Smooth muscle cell (in vitro differentiated cells): ENCODE results near the gene PLCB4. TPM values are rescaled to one million over a fixed set of nuclear protein-coding genes. Genes with fewer than 3 reads are reported as not detected.

Experiments used
- DNase-seq: peaks from one replicate; lab custom pipeline; 2025; ENCODE audit not compliant: unreplicated experiment; lab: John Stamatoyannopoulos, UW
- H2AFZ ChIP-seq: fragments of 200-600 bp; sonication (generic); 2 replicates; pipeline ENCODE4 v1.6.0; 2016; ENCODE audit warnings: antibody characterized with exemption, low read depth, mild to moderate bottlenecking
- H3F3A ChIP-seq: fragments of 200-600 bp; sonication (generic); 2 replicates; pipeline ENCODE4 v1.6.0; 2017; ENCODE audit warnings: antibody characterized with exemption, low read depth
- H3K27ac ChIP-seq: fragments of 200-600 bp; sonication (generic); 2 replicates; pipeline ENCODE4 v1.5.1; 2016; ENCODE audit warnings: low read depth, mild to moderate bottlenecking
- H3K27me3 ChIP-seq: fragments of 200-600 bp; sonication (generic); 2 replicates; pipeline ENCODE4 v1.6.1; 2016; ENCODE audit warnings: low read depth, mild to moderate bottlenecking
- H3K36me3 ChIP-seq: fragments of 200-600 bp; sonication (generic); 2 replicates; pipeline ENCODE4 v1.5.1; 2016; ENCODE audit warnings: low read depth
- H3K4me1 ChIP-seq: fragments of 200-600 bp; sonication (generic); 2 replicates; pipeline ENCODE4 v1.5.1; 2016; ENCODE audit warnings: low read depth
- H3K4me2 ChIP-seq: fragments of 200-600 bp; sonication (generic); 2 replicates; pipeline ENCODE4 v1.6.0; 2016; ENCODE audit warnings: mild to moderate bottlenecking
- H3K4me3 ChIP-seq: fragments of 200-600 bp; sonication (generic); 2 replicates; pipeline ENCODE4 v1.5.1; 2016; ENCODE audit warnings: mild to moderate bottlenecking
- H3K79me2 ChIP-seq: fragments of 200-600 bp; sonication (generic); 2 replicates; pipeline ENCODE4 v1.6.0; 2016; ENCODE audit warnings: low read depth, mild to moderate bottlenecking
- H3K9ac ChIP-seq: fragments of 200-600 bp; sonication (generic); 2 replicates; pipeline ENCODE4 v1.6.0; 2016; ENCODE audit warnings: low read depth
- H3K9me3 ChIP-seq: fragments of 200-600 bp; sonication (generic); replicated peaks from 2 replicates; pipeline ENCODE4 v1.5.1; 2016; ENCODE audit warnings: low read depth
- H4K20me1 ChIP-seq: fragments of 200-600 bp; sonication (generic); 2 replicates; pipeline ENCODE4 v1.6.0; 2016; ENCODE audit warnings: low read depth
- CTCF ChIP-seq: fragments of 200-600 bp; sonication (generic); IDR thresholded peaks from 2 replicates; pipeline ENCODE4 v1.5.1; 2017; ENCODE audit warnings: borderline replicate concordance, mild to moderate bottlenecking, antibody characterized with exemption; ENCODE audit not compliant: insufficient read depth, poor library complexity, severe bottlenecking
- WGBS: methylation state at CpG from one replicate; pipeline ENCODE4 v1.1.7; 2016; ENCODE audit warnings: low lambda C conversion rate; 5-methylcytosine and 5-hydroxymethylcytosine counted together
- polyA plus RNA-seq: library from polyadenylated mRNA; unstranded; fragments of >200 nt; fragmentation: Nextera tagmentation; extraction: Ambion mirVana; gene quantifications from 2 replicates; pipeline ENCODE4 v1.2.1, GENCODE V29; 2016
- total RNA-seq: library from RNA; depleted of rRNA; stranded (reverse); fragments of >200 nt; gene quantifications from 2 replicates; pipeline ENCODE4 v1.2.3, GENCODE V29; 2014

PLCB4 gene
- total and polyA plus RNA-seq, 2 experiments from 2014 or later, result 3.0 to 5.3 TPM

- 100% methylated on average over 2 of the region's 2 CpGs for WGBS
- Histone ChIP-seq H3K79me2 (no peaks in the 10 kb centered on the region), H4K20me1 (no peaks in the 10 kb centered on the region)
Measured at GRCh38 chr20:9103955-9104354, 35.1 kb downstream of the PLCB4 start.

GRCh38 chr20:9108260-9108659 lies 39.4 kb downstream of the PLCB4 start:
- H3K79me2 ChIP-seq, result no peaks in the 10 kb centered on the region
- no peak for DNase-seq
- H3K9me3 ChIP-seq, result no peaks in the 10 kb centered on the region
- no peaks in the 10 kb centered on the region for H3K27me3 ChIP-seq
- no peaks in the 10 kb centered on the region for H3K36me3 ChIP-seq
- H3K9ac ChIP-seq, result no peak overlapping the region
- WGBS, result 86% methylated on average over 1 of the region's 1 CpG
- H3K4me2 ChIP-seq, result no peak overlapping the region
- H3K27ac ChIP-seq, result no peak overlapping the region
- no peaks in the 10 kb centered on the region for H3F3A ChIP-seq
- no peaks in the 10 kb centered on the region for H4K20me1 ChIP-seq
- no peaks in the 10 kb centered on the region for H3K4me1 ChIP-seq
- no peak for TF ChIP-seq CTCF
- H2AFZ ChIP-seq, result no peak overlapping the region
- H3K4me3 ChIP-seq, result no peak overlapping the region

More at GRCh38 chr20:9103955-9104354, 35.1 kb downstream of the PLCB4 start:
- H3K27me3 ChIP-seq, result no peaks in the 10 kb centered on the region
- H3F3A ChIP-seq, result no peaks in the 10 kb centered on the region
- H3K4me1 ChIP-seq, result no peaks in the 10 kb centered on the region
- H3K27ac ChIP-seq, result no peak overlapping the region
- TF ChIP-seq CTCF, result no peak
- no peak overlapping the region for H3K4me3 ChIP-seq
- no peak overlapping the region for H2AFZ ChIP-seq
- no peaks in the 10 kb centered on the region for H3K9me3 ChIP-seq
- no peak overlapping the region for H3K4me2 ChIP-seq
- H3K9ac ChIP-seq, result no peak overlapping the region
- H3K36me3 ChIP-seq, result no peaks in the 10 kb centered on the region
- DNase-seq, result no peak

GRCh38 chr20:9109566-9109965 lies 40.7 kb downstream of the PLCB4 start:
- no peak overlapping the region for H3K9ac ChIP-seq
- TF ChIP-seq CTCF, result no peak
- no peaks in the 10 kb centered on the region for H3K9me3 ChIP-seq
- WGBS, result 83% methylated on average over 1 of the region's 1 CpG
- no peaks in the 10 kb centered on the region for H3K79me2 ChIP-seq
- DNase-seq, result no peak
- no peaks in the 10 kb centered on the region for H3K36me3 ChIP-seq
- no peaks in the 10 kb centered on the region for H3K27me3 ChIP-seq
- H2AFZ ChIP-seq, result peak overlapping the region; percentile 45
- H3K27ac ChIP-seq, result no peak overlapping the region
- H3K4me2 ChIP-seq, result no peak overlapping the region
- no peak overlapping the region for H3K4me3 ChIP-seq
- no peaks in the 10 kb centered on the region for H4K20me1 ChIP-seq
- H3K4me1 ChIP-seq, result no peaks in the 10 kb centered on the region
- no peaks in the 10 kb centered on the region for H3F3A ChIP-seq

- H3K4me1 ChIP-seq, result no peaks in the 10 kb centered on the region
- TF ChIP-seq CTCF, result no peak
- no peaks in the 10 kb centered on the region for H4K20me1 ChIP-seq
- no peaks in the 10 kb centered on the region for H3K79me2 ChIP-seq
- DNase-seq, result no peak
- WGBS, result 47% methylated on average over 1 of the region's 1 CpG
- H3K4me3 ChIP-seq, result no peak overlapping the region
- no peaks in the 10 kb centered on the region for H3K27me3 ChIP-seq
- no peak overlapping the region for H2AFZ ChIP-seq
- H3K9me3 ChIP-seq, result no peaks in the 10 kb centered on the region
- H3K9ac ChIP-seq, result no peak overlapping the region
- no peaks in the 10 kb centered on the region for H3K36me3 ChIP-seq
- H3K27ac ChIP-seq, result no peak overlapping the region
- no peaks in the 10 kb centered on the region for H3F3A ChIP-seq
- no peak overlapping the region for H3K4me2 ChIP-seq
Measured at GRCh38 chr20:9110365-9110764, 41.5 kb downstream of the PLCB4 start.
